Stimulated activated CD8-positive, alpha-beta memory T cell treated with anti-CD3 and anti-CD28 coated beads, Interleukin-7, amount 100 ng/mL, for 24 hours (primary cell): ENCODE results near the gene NPRL2.

ENCODE experiments used
- DNase-seq: peaks from one replicate; pipeline ENCODE4 v3.0.0-alpha.2; 2020; ENCODE audit warnings: low read depth

NPRL2 gene

DNA sequence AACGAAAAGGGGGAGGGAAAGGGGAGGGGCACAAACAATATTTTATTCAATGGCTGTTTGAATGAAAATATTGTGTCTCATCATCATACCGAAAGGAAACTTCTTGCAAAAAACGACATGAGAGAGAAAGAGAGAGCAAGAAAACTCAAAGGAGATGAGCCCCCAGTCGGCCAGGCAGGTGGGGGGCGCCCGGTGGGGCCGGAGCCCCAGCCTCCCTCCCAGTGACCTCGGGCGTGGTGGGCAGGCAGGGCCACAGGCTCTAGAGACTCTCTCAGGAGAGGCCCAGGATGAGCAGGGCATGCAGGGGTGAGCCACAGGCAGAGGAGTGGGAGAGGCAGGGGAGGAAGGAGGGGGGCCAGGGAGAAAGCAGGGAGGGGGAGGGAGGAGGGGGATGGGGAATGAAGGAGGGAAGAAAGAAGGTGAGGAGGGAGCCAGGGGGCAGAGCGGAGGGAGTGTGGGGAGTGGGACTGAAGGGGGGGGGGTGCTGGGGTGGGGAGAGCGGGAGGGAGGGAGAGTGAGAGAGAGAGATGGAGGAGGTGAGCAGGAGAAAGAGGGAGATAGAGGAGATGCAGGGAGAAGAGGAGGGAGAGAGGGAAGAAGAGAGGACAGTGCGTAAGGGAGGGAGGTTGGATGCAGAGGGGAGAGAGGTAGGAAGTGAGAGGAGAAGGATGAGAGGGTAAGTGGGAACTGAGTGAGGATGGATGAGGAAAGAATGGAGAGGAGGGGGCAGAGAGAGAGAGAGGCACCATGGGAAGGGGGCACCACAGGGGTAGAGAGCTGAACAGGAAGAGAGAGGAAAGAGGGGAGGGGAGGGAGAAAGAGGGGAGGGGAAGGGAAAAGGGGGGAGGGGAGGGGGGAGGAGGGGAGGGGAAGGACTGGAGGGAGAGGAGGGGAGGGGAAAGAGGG is 22.8 kb upstream of the NPRL2 start:
- DNase-seq = no peak

DNA sequence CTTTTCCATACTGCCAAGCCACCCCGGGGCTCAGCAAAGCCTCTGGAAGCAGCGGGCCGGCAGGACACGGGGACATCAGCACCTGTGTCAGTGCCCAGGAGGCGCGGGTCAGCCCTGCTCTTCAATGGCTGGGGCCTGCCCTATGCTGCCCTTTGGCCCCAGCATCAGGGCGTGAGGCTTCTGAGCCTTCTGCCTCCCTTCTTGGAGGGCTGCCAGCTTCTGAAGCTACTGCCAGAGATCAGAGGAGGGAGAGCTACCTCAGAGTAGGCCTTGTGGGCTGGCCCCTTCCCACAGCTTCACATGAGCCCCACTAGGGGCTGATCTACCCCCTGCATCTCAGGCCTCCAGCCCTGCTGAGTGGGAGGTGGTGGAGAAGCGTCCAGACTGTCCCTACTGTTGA is 21.8 kb upstream of the NPRL2 start:
- DNase-seq = no peak

DNA sequence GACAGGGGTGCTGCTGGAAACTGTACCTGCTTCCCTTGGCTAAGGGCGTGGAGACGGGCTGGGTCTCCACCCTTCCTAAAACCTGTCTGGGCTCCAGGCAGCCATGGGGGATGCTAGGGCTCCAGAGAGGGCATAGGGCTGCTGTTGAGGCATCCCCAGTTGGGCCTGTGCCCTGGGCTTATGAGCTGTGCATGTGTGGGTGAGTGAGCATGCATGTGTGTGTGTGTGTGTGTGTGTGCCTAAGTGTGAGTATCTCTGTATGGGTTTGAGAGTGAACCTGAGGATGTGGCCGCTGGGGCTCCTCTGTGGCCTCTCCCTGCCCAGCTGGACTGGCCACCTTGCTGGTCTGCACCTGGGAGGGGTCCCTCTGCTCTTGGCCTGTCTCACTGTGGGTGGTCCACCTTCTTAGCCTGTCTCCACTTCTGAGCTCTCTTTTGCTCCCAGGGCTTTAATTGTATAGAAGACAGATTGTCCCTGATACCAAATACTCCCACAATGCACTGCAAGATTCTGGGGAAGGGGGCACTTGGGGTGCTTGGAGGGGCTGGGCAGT is 20.6 kb upstream of the NPRL2 start:
- no peak for DNase-seq

DNA sequence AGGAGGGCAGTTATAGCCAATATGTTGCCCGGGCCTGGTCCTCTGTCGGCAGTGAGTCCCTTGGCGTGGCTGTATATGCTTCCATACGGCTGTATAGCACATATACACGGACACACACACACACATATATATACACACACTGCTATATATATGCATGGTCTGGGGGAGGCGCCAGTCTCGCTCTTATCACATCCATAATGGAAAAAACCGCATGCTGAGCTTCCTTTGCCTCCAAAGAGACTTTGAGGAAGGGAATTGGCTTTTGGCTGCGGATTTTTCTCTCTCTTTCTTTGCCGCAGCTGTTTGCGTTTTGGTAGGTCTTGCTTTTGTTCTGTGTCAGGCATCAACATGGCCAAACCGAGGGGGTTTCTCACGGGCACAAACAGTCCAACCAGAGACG is 20.0 kb upstream of the NPRL2 start:
- DNase-seq = no peak

DNA sequence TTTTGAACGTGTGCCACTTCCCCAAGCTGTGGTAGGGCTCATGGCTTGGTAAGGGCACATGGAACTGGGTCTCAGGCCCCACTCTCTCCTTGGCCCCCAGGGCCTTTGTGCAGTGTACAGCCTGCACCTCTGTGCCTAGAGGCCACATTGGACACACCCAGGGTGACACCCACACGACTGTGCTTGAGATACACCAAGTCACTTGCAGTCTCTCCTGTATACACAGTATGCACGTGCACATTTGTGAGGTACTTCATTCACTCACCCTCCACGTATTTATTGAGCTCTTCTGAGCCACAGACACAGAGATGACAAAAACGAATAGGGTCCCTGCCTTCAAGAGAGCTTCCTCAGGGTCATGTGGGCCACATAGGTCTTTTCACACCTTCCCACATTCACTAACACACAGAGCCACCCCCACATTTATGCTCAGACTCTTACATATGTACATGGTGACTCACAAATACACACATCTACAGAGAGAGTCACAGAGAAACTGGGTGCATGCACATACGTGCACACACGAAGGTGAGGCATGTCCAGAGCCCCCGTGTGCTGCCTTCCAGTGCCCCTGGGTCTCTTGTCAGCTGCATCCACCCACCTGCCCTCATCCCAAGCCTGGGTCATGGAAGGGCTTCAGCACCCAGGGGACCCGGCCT is 18.6 kb upstream of the NPRL2 start:
- DNase-seq = no peak

DNA sequence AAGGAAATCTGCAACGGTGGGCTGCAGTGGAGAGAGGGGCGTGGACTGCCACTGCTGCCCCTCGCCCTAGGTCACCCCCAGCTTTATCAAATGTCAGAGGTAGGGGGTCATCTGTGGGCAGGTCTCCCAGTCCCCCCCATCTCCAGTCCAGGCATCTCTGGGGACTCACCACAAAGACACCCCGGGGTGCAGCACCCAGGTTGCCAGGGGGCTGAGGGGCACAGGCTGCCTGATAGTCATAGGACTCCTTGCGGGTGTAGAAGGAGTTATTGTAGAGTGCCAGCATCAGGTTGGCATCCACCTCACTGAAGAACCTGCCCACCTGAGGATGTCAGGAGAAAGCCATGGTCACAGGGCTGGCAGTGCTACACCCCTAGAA is 15.3 kb upstream of the NPRL2 start:
- no peak for DNase-seq

DNA sequence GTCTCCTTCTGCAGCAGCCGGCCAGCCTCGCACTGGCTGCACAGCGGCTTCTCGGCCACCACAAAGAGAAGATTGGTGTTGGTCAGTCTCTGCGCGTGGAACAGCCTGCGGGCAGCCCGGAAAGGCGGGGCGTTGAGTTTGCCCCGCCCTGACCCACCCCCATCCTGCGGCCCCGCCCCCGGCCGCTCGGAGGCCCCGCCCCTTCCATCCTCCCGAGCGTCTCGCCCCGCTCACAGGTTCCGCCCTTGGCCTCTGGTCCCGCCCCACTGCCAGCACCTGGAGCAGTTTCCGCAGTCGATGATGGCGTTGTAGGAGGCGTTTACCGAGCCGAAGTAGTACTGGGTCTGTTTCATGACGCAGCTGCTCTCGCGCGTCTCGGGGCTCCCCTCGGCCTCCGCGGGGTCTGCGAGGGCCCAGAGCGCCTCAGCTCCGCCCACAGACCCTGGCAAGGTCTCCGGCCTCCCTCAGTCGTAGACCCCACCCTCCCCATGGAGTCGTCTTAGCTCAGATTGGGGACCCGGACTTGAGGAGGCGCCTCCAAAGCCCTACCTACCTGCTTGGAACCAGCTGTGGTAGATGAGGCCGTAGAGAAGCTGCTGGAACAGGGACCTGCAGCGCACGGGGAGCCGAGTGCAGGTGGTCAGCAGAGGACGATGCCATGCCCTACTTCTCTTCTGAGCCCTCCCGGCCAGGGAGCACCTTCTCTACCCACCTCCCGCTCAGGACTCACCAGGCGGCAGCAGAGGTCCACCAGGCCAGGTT is 14.7 kb upstream of the NPRL2 start:
- peak; percentile 88 for DNase-seq

DNA sequence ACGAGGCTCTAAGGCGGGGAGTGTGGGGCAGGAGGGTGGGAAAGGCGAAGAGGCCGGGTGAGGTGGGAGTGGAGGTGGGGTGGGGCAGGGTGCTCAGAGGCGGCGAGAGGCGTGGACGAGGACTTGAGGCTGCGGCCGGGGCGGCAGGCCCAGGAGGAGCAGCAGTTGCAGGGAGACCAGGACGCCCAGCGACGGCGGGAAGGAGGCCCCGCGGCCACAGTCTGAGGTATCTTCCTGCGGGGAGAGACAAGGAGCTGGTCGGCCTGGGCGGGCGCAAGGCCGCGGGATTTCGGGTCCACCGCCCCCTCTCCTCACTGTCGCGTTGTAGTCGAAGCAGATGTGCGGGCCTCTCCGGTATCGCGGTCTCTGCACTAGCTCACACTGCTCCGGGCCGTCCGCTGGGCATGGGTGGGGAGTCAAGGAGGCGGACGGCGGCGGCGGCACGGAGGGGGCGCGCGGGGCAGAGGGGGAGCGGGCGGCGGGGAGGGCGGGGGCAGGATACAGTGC is 14.1 kb upstream of the NPRL2 start:
- DNase-seq = no peak

DNA sequence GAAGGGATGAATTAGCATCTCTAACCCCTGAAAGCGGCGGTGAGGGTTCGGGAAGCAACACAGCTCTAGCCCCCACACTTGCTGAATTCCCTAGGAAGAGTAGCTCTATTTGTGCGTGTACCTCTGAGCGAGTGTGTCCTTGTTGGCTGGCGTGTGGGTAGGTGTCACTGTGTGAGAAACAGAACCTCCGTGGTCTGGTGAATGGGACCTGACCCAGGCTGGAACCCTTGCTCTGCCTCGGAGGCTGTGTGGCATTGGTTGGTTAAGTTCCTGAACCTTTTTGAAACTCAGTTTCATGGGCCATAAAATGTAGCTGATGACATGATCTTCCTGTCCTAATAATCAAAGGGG is 9.2 kb upstream of the NPRL2 start:
- no peak for DNase-seq

DNA sequence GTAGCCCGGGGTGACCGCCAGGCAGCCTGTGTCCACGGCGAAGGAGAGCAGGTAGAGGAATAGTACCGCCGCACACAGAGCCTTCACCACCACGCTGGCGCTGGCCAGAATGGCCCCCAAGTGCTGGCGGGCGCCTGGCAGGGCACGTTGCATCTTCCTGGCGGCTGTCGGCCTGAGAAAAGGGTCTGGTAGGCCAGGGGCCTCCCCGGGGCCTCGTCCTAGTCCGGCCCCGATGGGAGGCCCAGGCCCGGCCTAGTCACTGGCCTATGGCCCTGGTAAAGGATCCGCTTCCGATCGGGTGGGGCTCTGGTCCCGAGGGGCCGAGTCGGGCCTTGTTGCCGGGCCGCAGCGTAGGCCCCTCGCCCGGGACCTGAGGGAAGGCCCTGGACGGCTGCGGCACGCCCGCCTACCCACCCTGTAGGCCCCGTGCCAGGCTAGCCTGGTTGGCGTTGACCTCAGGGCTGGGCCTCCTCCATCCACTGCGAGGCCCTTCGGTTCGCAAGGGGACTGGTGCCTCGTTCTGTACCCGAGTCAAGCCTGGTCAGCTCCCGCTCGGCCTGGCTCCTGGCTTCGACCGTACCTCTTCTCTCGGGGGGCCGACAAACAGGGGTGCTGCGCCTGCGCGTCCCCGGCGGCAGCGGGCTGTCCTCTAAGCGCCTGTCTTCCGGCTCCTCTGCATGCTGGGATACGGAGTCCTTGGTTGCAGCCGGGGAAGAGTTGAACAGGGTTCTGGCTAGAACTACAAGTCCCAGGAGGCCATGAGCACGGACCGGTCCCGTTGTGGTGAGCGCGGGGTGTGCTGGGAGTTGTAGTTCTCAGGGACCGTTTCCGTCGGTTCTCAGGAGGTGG is 8.6 kb upstream of the NPRL2 start, which contains the start of gene TMEM115:
Gene TMEM115, minus strand, starts transcription at position 611 of the 849 bp plus-strand sequence. Its CDS starts 458 bp downstream, at position 153.
- peak; percentile 87 for DNase-seq

DNA sequence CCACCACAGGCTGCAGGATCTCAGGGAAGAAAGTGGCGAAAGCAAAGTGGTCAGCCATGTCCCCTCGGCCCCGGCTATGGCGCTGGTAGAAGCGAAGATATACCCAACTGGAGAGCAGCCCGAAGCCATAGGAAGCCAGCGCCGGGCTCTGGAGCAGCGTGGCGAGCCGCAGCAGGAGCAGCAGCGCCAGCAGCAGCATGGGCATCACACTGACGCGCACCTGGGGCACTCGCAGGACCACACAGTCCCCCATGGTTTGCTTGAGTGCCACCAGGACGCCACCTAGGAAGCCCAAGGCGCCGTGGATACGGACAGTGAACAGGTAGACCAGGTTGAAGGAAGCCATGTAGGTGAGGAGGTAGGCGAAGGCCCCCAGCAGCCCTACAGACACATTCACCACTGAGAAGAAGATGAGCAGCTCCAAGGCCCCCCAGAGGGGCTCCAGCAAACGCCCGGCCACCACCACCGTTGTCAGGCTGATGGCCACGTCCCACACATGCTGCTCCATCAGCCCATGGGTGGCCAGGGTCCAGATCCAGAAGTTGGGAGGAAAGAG is 7.9 kb upstream of the NPRL2 start:
- no peak for DNase-seq

DNA sequence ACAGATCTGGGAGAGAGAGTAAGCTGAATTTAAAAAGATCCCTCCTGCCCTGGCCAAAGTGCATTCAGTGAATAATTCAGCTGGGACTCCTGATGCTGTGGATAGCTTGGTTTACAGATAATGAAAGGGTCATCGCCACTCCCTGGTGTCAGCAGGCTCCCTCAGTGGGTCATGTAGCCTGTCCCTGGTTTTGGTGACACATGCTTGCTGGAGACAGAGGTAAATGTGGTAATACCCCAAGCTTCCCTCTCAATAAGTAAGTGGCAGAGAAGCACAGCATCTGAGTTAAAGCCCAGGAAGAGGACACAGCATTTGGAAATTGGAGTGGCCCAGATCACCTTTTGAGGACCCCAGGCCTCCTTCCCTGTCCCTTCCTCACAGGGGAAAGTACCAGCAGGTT is 6.9 kb upstream of the NPRL2 start:
- DNase-seq = no peak

DNA sequence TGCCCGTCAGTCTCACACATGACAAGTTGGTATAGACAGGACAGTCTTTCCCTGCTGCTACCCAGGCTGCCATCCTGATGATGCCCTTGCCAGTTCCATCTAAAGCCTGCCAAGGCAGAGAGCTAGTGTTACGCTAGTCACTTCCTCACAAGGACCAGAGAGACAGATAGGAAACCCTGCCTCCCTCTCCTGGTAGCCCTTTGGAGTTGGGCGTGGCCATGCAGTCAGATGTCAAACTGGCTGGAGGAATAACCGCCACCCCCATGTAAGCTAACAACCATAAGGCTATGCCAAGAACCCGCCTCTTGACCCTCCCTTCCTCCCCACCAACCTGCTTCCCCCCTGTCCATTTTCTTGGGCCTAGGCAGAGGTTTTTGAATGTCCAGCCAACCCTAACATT is 6.0 kb upstream of the NPRL2 start:
- DNase-seq = no peak

DNA sequence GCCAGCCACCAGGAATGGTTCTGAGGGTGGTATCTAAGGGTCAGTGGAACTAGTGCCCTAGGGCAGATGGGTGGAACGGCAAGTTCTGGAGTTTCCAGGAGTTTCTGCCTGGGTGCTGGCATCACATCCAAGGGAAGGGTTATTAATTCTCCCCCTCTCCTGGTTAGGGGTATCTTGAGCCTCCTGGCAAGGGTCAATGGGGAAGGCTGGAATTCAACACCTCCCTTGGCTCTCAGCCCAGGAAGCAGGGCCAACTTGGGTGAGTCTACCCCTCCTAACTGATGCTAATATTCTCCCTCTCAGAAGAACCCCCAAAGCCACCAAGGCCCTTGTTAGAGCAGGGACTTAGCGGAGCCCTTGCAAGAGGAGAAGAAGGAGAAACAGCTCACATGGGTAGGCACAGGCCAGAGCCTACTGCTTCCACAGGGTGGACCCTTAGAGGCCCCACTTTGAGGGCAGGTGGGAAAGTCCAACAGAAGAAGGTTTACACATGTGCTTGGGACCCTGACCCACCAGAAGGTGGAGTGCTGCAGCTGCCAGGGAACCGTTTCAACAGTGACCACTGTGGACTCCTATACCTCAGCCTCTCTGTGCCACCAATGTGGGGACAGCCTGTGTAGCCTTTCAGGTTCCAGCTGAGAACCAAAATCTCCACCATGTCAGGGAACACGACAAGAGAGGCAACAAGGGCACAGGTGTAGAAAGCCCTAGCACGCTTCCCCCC is 5.4 kb upstream of the NPRL2 start:
- no peak for DNase-seq

DNA sequence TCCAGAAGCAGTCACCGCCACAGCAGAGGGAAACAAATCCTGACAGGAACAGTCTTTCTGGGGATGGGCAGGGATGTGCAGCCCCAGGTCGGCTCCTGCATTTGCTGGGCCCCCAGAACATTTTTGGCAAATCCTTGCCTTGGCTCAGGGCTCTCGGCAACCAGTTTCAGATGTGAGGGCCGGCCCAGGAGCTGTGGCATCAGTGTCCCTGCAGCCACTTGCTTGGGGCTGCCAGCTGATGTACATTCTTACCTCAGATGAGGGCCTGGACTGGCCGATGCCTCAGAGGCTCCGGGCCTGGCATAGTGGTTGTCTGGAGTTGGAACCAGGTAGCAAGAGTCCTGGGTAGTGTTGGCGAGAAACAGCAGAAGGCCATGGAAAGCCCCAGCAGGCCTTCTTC is 4.3 kb upstream of the NPRL2 start:
- no peak for DNase-seq

DNA sequence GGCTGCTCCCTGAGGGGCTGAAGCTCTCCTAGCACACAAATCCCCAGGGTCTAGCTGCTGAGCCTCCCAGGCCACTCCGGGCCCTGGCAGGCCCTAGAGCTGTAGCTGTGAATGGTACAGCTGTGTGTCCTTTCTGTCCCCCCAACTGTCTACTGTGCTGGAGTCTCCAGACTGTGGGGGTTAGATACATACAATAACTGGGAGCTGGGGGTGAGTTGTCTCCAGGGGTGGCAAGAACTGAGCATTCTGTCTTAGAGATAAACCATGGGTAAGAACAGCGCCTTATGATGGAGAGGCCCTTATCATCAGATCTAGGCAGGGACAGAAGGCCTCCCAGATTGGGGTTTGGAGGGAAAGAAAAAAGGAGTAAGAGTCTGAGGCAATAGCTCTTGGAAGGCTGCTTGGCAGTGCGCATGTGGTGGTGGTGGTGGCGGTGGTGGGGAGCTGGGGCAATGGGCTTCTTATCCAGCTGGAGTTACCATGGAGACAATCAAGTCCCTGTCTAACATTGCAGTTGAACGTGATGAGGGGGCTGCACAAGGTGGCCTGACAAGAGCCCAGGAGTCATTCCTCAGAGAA is 3.7 kb upstream of the NPRL2 start:
- no peak for DNase-seq

DNA sequence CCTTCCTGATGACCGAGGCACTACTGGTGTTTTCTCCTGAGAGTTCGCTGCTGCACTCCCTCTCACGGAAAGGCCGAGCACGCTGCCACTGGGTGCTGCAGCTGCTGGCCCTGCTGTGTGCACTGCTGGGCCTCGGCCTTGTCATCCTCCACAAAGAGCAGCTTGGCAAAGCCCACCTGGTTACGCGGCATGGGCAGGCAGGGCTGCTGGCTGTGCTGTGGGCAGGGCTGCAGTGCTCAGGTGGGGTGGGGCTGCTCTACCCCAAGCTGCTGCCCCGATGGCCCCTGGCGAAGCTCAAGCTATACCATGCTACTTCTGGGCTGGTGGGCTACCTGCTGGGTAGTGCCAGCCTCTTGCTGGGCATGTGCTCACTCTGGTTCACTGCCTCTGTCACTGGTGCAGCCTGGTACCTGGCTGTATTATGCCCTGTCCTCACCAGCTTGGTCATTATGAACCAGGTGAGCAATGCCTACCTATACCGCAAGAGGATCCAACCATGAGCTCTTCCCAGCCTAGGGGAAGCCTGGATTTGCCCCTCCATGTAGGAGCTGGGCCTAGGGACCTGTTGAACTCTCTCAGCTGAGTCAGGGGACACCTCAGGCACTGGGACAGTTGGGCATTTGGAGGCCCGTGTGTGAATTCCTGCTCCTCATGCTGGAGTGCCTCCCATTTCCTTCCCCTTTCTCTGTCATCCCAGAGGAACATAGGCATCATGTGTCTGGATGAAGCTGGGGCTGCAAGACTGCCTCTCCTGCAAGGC is 2.9 kb upstream of the NPRL2 start:
- no peak for DNase-seq

DNA sequence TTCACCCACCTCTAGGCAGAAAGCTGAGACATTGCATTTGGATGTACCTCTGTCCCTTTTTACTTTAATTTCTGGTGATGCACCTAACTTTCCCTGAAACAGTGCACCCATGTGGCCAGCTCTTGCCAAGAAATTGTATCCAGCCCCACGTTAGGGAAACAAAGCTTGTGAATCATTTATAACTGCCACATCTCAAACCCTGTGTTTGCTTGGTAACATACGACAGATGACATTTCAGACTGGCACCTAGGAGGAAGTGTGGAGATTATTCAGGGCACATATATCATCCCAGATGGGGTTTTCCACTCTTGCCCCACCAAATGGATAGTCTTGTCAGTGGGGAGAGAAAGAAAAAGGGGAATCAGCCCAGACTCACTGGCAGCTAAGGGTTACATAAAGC is 2.2 kb upstream of the NPRL2 start:
- DNase-seq = no peak

DNA sequence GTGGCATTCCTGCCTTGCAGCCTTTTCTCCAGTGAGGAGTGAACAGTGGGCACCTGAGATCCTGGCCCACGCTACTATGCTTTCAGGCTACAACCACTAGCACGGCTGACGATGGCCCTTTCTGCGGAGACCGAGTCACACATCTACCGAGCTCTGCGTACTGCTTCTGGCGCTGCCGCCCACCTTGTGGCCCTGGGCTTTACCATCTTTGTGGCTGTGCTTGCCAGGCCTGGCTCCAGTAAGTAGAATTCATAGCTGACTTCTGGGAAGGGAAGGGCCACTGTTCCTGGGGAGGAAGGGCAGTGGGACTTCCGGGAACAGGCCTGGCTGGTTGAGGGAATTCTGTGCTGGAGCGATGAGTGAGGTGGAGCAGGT is 735 bp upstream of the NPRL2 start:
- DNase-seq = no peak

DNA sequence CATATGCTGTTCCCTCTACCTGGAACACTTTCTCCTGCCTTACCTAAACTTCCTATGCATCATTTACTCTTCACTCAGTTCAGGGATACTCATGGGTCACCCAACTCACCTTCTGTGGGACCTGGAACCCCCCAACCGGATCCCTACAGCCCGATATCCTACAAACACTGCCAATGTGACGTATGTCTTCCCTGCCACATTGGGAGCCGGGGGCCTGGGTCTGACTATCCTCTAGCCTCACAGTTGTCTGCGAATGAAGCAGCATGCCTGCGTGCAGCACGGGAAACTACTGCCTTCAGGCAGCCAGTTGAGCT is 405 bp downstream of the NPRL2 start:
- no peak for DNase-seq
